K562 (cell line): ENCODE results near the gene SPIRE1. TPM values are rescaled to one million over a fixed set of nuclear protein-coding genes. Genes with fewer than 3 reads are reported as not detected.

Experiments
- ATAC-seq: fragments of 200-7000 bp; cut with Tn5 transposase; 3 replicates; pipeline ENCODE4 v1.9.1; 2020; ENCODE audit warnings: moderate library complexity
- BruUV-seq: library from RNA; stranded (reverse); fragments of 400-500 nt; replicated peaks from 2 replicates; lab custom pipeline; 2021; lab: Mats Ljungman, UMichigan
- CTCF ChIA-PET: fragments of 300-600 bp; formaldehyde crosslinking; extraction: SDS; loops from one replicate; lab custom pipeline; 2021; ENCODE audit warnings: low intra/inter-chr PET ratio; lab: Yijun Ruan, JAX
- POLR2A ChIA-PET: fragments of 300-600, 350-650 bp; sonication (Branson Sonifier 250); formaldehyde crosslinking; extraction: SDS; loops from one replicate; lab custom pipeline; 2021; ENCODE audit warnings: antibody characterized with exemption, inconsistent platforms; lab: Yijun Ruan, JAX
- DNase-seq, 4 experiments: peaks; one replicate each; pipeline versions ENCODE4 v3.0.0 to v3.0.0-alpha.2; 2011 to 2018; ENCODE audit warnings: low spot score in 3 of 4, mixed read lengths in 3 of 4; ENCODE audit errors: extremely low read depth in 1 of 4
- FAIRE-seq: peaks from 2 replicates; lab custom pipeline; 2011; peaks lifted over from hg19 to GRCh38; lab: Jason Lieb, UNC
- H2AFZ ChIP-seq: 2 replicates; pipeline ENCODE4 v1.6.0; 2011; ENCODE audit warnings: low read depth, low read length, control low read depth, inconsistent platforms
- H3K27ac ChIP-seq: fragments of 200-600 bp; 3 replicates; pipeline ENCODE4 v1.8.0; 2011; ENCODE audit warnings: low read depth, mild to moderate bottlenecking, control low read depth, inconsistent platforms, low read length, moderate library complexity, mixed read lengths; ENCODE audit errors: extremely low read depth
- H3K27me3 ChIP-seq, 2 experiments: fragments of 300-600 bp in 1 of 2; 2 replicates in 1 of 2; 3 replicates in 1 of 2; pipeline versions ENCODE4 v1.6.0 to v1.8.0; 2011; ENCODE audit warnings: inconsistent platforms in 2 of 2, low read length in 2 of 2, mild to moderate bottlenecking in 1 of 2, mixed read lengths in 1 of 2, moderate library complexity in 1 of 2; ENCODE audit not compliant: control insufficient read depth in 2 of 2, insufficient read depth in 2 of 2
- H3K36me3 ChIP-seq: fragments of 300-600 bp; 3 replicates; pipeline ENCODE4 v1.8.0; 2011; ENCODE audit warnings: mild to moderate bottlenecking, low read length, inconsistent platforms; ENCODE audit not compliant: control insufficient read depth, insufficient read depth
- H3K4me1 ChIP-seq, 2 experiments: fragments of 200-600 bp in 1 of 2; replicated peaks in 1 of 2; 2 replicates in 1 of 2; 3 replicates in 1 of 2; pipeline versions ENCODE4 v1.5.1 to v1.8.0; 2011; ENCODE audit warnings: inconsistent platforms in 2 of 2, low read length in 2 of 2, mild to moderate bottlenecking in 1 of 2, mixed read lengths in 1 of 2, moderate library complexity in 1 of 2; ENCODE audit not compliant: control insufficient read depth in 2 of 2, insufficient read depth in 2 of 2
- H3K4me2 ChIP-seq: 2 replicates; pipeline ENCODE4 v1.6.1; 2011; ENCODE audit warnings: low read length, control low read depth, inconsistent platforms, mixed read lengths; ENCODE audit not compliant: insufficient read depth
- H3K4me3 ChIP-seq: fragments of 200-600 bp; sonication (generic), shearing (Covaris generic); 2 replicates; pipeline ENCODE4 v1.5.1; 2016; ENCODE audit warnings: control low read depth, inconsistent platforms
- H3K79me2 ChIP-seq: fragments of 200-600 bp; 3 replicates; pipeline ENCODE4 v1.8.0; 2011; ENCODE audit warnings: low read length, inconsistent platforms; ENCODE audit not compliant: control insufficient read depth, insufficient read depth
- H3K9ac ChIP-seq, 2 experiments: 2 replicates each; pipeline versions ENCODE4 v1.6.0 to v1.6.1; 2011; ENCODE audit warnings: low read depth in 2 of 2, low read length in 2 of 2, control low read depth in 1 of 2, inconsistent platforms in 1 of 2, mild to moderate bottlenecking in 1 of 2, mixed read lengths in 1 of 2; ENCODE audit not compliant: insufficient read depth in 1 of 2
- H3K9me1 ChIP-seq: one replicate; pipeline ENCODE4 v1.6.0; 2011; ENCODE audit warnings: inconsistent platforms, mild to moderate bottlenecking, low read length, moderate library complexity; ENCODE audit not compliant: control insufficient read depth, insufficient read depth
- H3K9me3 ChIP-seq: replicated peaks from 2 replicates; pipeline ENCODE4 v1.5.1; 2011; ENCODE audit warnings: low read depth, low read length, inconsistent platforms; ENCODE audit not compliant: control insufficient read depth, insufficient read depth
- H4K20me1 ChIP-seq: replicated peaks from 2 replicates; pipeline ENCODE4 v1.6.1; 2011; ENCODE audit warnings: low read length, inconsistent platforms, mixed read lengths; ENCODE audit not compliant: control insufficient read depth, insufficient read depth
- ATF3 ChIP-seq, 2 experiments: fragments of 450-650 bp in 1 of 2; sonication (generic) in 1 of 2; formaldehyde crosslinking in 1 of 2; IDR thresholded peaks in 1 of 2; conservative IDR thresholded peaks in 1 of 2; 2 replicates each; pipeline versions ENCODE4 v1.6.1 to v1.8.1; 2016 to 2023; ENCODE audit warnings: mild to moderate bottlenecking in 2 of 2, moderate library complexity in 2 of 2, inconsistent platforms in 1 of 2, missing genetic modification reagents in 1 of 2
- CBX8 ChIP-seq: fragments of 200-600 bp; sonication (generic); IDR thresholded peaks from 2 replicates; pipeline ENCODE4 v1.6.1; 2012; ENCODE audit warnings: borderline replicate concordance, mixed run types, low read depth, mild to moderate bottlenecking, moderate library complexity, mixed read lengths, low read length, control low read depth, inconsistent platforms; ENCODE audit not compliant: poor library complexity, severe bottlenecking; ENCODE audit errors: extremely low read depth
- CXXC5 ChIP-seq: fragments of 250-450 bp; sonication (Bioruptor Pico); IDR thresholded peaks from 2 replicates; pipeline ENCODE4 v1.8.0; 2022; ENCODE audit warnings: inconsistent platforms, mild to moderate bottlenecking, moderate library complexity
- EGR1 ChIP-seq: fragments of 450-650 bp; conservative IDR thresholded peaks from 2 replicates; pipeline ENCODE4 v1.6.1; 2017; ENCODE audit warnings: mild to moderate bottlenecking
- FIP1L1 ChIP-seq: fragments of 200-400 bp; formaldehyde crosslinking; IDR thresholded peaks from 2 replicates; pipeline ENCODE4 v1.6.1; 2018; ENCODE audit warnings: mild to moderate bottlenecking, low read depth, low read length; ENCODE audit not compliant: poor library complexity, severe bottlenecking
- HINFP ChIP-seq: fragments of 450-650 bp; conservative IDR thresholded peaks from 2 replicates; pipeline ENCODE4 v1.6.1; 2016; ENCODE audit warnings: missing genetic modification characterization, low read depth, mild to moderate bottlenecking, control low read depth, missing compliant biosample characterization
- NKRF ChIP-seq: fragments of 450-650 bp; IDR thresholded peaks from 2 replicates; pipeline ENCODE4 v1.6.1; 2016; ENCODE audit warnings: borderline replicate concordance
- NR2F6 ChIP-seq: fragments of 450-650 bp; formaldehyde crosslinking; IDR thresholded peaks from 2 replicates; pipeline ENCODE4 v1.4.0; 2020; ENCODE audit warnings: mild to moderate bottlenecking
- RBM25 ChIP-seq: fragments of 200-400 bp; formaldehyde crosslinking; IDR thresholded peaks from 2 replicates; pipeline ENCODE4 v1.6.1; 2018; ENCODE audit warnings: low read length, low read depth, moderate library complexity; ENCODE audit not compliant: severe bottlenecking
- RFX5 ChIP-seq: IDR thresholded peaks from 2 replicates; pipeline ENCODE4 v1.6.1; 2011; ENCODE audit warnings: low read depth, mild to moderate bottlenecking, improper control_type of control experiment, low read length
- TCF15 ChIP-seq: fragments of 250-450 bp; sonication (Bioruptor Pico); IDR thresholded peaks from 2 replicates; pipeline ENCODE4 v1.8.0; 2022; ENCODE audit warnings: moderate library complexity, mild to moderate bottlenecking, inconsistent platforms
- XRCC4 ChIP-seq: IDR thresholded peaks from one replicate; pipeline ENCODE4 v1.6.1; 2011; ENCODE audit not compliant: insufficient read depth, insufficient read length; ENCODE audit errors: extremely low read depth
- WGBS: fragments of 100-300 bp; shearing (Covaris generic); methylation state at CpG from one replicate; pipeline ENCODE4 v1.1.6; 2016; ENCODE audit warnings: low coverage, mixed read lengths; ENCODE audit not compliant: insufficient coverage; ENCODE audit errors: missing lambda C conversion rate; 5-methylcytosine and 5-hydroxymethylcytosine counted together
- in situ Hi-C: fragments of 300-500 bp; cut with MboI; formaldehyde crosslinking; loops from 4 replicates; pipeline ENCODE4 v1.15.0; 2018; ENCODE audit warnings: inconsistent platforms, mixed read lengths
- intact Hi-C: fragments of 100-400 bp; cut with micrococcal nuclease; formaldehyde crosslinking; loops from 2 replicates; pipeline ENCODE4 v1.14.2; 2022
- polyA plus RNA-seq, 8 experiments: library from polyadenylated mRNA; depleted of rRNA in 4 of 8; stranded (reverse) in 5 of 8; unstranded in 3 of 8; fragments of >200 nt; fragmentation: Nextera tagmentation in 2 of 8; fragmentation: Illumina TruSeq in 1 of 8; extraction: Ambion mirVana in 2 of 8; extraction: Trizol in 1 of 8; gene quantifications; 2 replicates each; pipeline versions ENCODE4 v1.2.1 to v1.2.3, GENCODE V29; 2011 to 2014; ENCODE audit warnings: inconsistent platforms in 1 of 8, missing spikeins in 1 of 8
- total RNA-seq, 7 experiments: library from RNA; depleted of rRNA in 6 of 7; stranded (reverse); fragments of >200 nt in 6 of 7; fragmentation: Illumina TruSeq in 2 of 7; extraction: Trizol in 2 of 7; gene quantifications; 2 replicates each; pipeline versions ENCODE4 v1.2.1 to v1.2.3, GENCODE V29; 2011 to 2021; ENCODE audit warnings: low replicate concordance in 1 of 7

The SPIRE1 gene
- total and polyA plus RNA-seq, 9 of the 15 experiments (the other 6 are each of a cell fraction or from before 2014, with no cell fraction given): 2.9 to 14.0 (median 10.2) TPM

- WGBS: 14% methylated on average over 2 of the region's 2 CpGs
- in situ Hi-C loops: no loop called here
- no peaks in the 10 kb centered on the region for H3K4me1 ChIP-seq
Observed at GRCh38 chr18:12569791-12570190, 88.1 kb downstream of the SPIRE1 start.

GRCh38 chr18:12567849-12568248 lies 90.1 kb downstream of the SPIRE1 start:
- WGBS: 70% methylated on average over 4 of the region's 4 CpGs
- no peaks in the 10 kb centered on the region for H3K9me3 ChIP-seq
- no peaks in the 10 kb centered on the region for H4K20me1 ChIP-seq
- no peak overlapping the region for H3K4me2 ChIP-seq
- no peak overlapping the region for H3K4me3 ChIP-seq
- H3K4me1 ChIP-seq: no peaks in the 10 kb centered on the region
- no peaks in the 10 kb centered on the region for H3K27me3 ChIP-seq
- H3K27ac ChIP-seq: no peak overlapping the region
- H2AFZ ChIP-seq: no peak overlapping the region
- FAIRE-seq (no peak), DNase-seq (no peak), ATAC-seq (no peak)
- no TSS peak for BruUV-seq
- H3K9ac ChIP-seq: no peak overlapping the region
- CTCF ChIA-PET: no interaction called here
- in situ Hi-C loops (no loop called here), intact Hi-C loops (no loop called here)
- H3K79me2 ChIP-seq: no peaks in the 10 kb centered on the region
- POLR2A ChIA-PET: no interaction called here
- H3K36me3 ChIP-seq: no peaks in the 10 kb centered on the region
- no peaks in the 10 kb centered on the region for H3K9me1 ChIP-seq
- TF ChIP-seq ATF3 (IDR thresholded peaks at IDR 0.05) (no peak), ATF3 (CRISPR knock-in tag; conservative IDR thresholded peaks at IDR 0.05) (no peak), RBM25 (no peak), NR2F6 (CRISPR knock-in tag) (no peak), EGR1 (no peak), CXXC5 (CRISPR knock-in tag) (no peak), NKRF (no peak), HINFP (tag) (no peak), TCF15 (no peak), RFX5 (no peak)

More at GRCh38 chr18:12569791-12570190, 88.1 kb downstream of the SPIRE1 start:
- POLR2A ChIA-PET: no interaction called here
- BruUV-seq: no TSS peak
- Histone ChIP-seq H3K9me1 (no peaks in the 10 kb centered on the region), H3K27ac (no peak overlapping the region)
- no peak for DNase-seq
- TF ChIP-seq CBX8: no peak
- no peak for TF ChIP-seq FIP1L1
- TF ChIP-seq XRCC4: no peak
- TF ChIP-seq, all 486 proteins: peak for 0
- no peaks in the 10 kb centered on the region for H3K36me3 ChIP-seq
- CTCF ChIA-PET: no interaction called here
- H3K4me2 ChIP-seq: no peak overlapping the region
- H2AFZ ChIP-seq: no peak overlapping the region
- intact Hi-C loops: no loop called here
- ATAC-seq (no peak), FAIRE-seq (no peak)
- no peak overlapping the region for H3K9ac ChIP-seq
- H3K27me3 ChIP-seq: no peaks in the 10 kb centered on the region
- no peaks in the 10 kb centered on the region for H4K20me1 ChIP-seq
- no peaks in the 10 kb centered on the region for H3K9me3 ChIP-seq
- H3K79me2 ChIP-seq: no peaks in the 10 kb centered on the region
- no peak overlapping the region for H3K4me3 ChIP-seq
